Measurements from ENCODE around the gene E2F3.

GRCh38 chr6:20427856-20428255 lies 26.2 kb downstream of the E2F3 start:
- no peak for TF ChIP-seq POLR2A (IDR thresholded peaks at IDR 0.05)
- no peak for TF ChIP-seq EP300 (IDR thresholded peaks at IDR 0.05)
- TF ChIP-seq CTCF (IDR thresholded peaks at IDR 0.05): no peak
